Measurements from ENCODE around the gene SMARCC2.

SMARCC2 gene

DNA sequence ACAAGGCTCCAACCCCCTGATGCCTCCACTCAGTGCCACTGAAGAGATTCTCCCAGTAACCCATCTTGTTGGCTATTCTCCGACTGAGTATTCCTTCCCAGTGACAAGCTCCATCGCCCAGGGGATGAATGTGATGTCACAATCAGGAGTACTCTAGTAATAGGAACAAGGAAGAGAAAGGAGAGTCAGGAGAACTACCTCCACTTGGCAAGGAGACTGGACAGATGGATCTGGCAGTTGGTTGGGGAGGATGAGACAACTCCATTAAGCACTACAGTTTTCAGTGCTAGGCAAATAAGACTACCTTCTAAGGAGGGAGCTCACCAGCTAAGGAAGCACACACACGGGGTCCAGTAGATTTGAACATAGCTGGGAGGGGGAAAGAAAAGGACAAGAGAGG is 27.2 kb upstream of the SMARCC2 start:
- TF ChIP-seq POLR2AphosphoS5 (IDR thresholded peaks at IDR 0.05; ENCODE audit: low read depth, low read length) (no peak), SIN3A (IDR thresholded peaks at IDR 0.05; ENCODE audit: borderline replicate concordance, insufficient read depth, low read length) (no peak), FOXP2 (optimal IDR thresholded peaks at IDR 0.05; ENCODE audit: borderline replicate concordance, extremely low read depth, extremely low read length, insufficient read depth) (no peak), REST (IDR thresholded peaks at IDR 0.05; ENCODE audit: insufficient read depth in 1 of 2, low read depth in 2 of 2, low read length in 2 of 2) (no peak), TAF1 (IDR thresholded peaks at IDR 0.05; ENCODE audit: borderline replicate concordance, insufficient read depth, low read length) (no peak)

GRCh38 chr12:56213878-56214277 is 24.6 kb upstream of the SMARCC2 start:
- TF ChIP-seq REST (IDR thresholded peaks at IDR 0.05; ENCODE audit: insufficient read depth in 1 of 2, low read depth in 2 of 2, low read length in 2 of 2) = no peak
- TF ChIP-seq FOXP2 (optimal IDR thresholded peaks at IDR 0.05; ENCODE audit: borderline replicate concordance, extremely low read depth, extremely low read length, insufficient read depth) = no peak
- TF ChIP-seq TAF1 (IDR thresholded peaks at IDR 0.05; ENCODE audit: borderline replicate concordance, insufficient read depth, low read length) = no peak
- TF ChIP-seq POLR2AphosphoS5 (IDR thresholded peaks at IDR 0.05; ENCODE audit: low read depth, low read length) = no peak
- TF ChIP-seq SIN3A (IDR thresholded peaks at IDR 0.05; ENCODE audit: borderline replicate concordance, insufficient read depth, low read length) = no peak

DNA sequence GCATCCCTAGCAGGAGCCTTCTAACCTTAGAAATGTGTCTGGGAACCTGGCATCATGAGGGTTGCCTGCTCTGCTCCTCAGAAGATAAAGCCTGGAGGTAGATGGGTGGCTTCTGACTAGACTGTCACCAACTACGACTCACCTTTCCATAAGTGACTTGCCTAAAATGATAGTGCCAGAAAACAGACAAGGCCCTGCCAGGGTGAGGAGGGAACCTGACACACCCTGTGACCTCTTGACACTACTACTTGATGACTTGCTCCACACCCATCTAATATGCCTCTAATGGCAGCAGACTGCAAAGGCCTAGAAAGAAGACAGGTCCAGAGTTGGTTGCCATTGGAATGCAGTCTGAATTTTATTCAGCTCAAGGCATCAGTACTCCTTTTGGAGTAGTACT is 23.1 kb upstream of the SMARCC2 start:
- TF ChIP-seq FOXP2 (optimal IDR thresholded peaks at IDR 0.05; ENCODE audit: borderline replicate concordance, extremely low read depth, extremely low read length, insufficient read depth) = no peak
- no peak for TF ChIP-seq POLR2AphosphoS5 (IDR thresholded peaks at IDR 0.05; ENCODE audit: low read depth, low read length)
- no peak for TF ChIP-seq TAF1 (IDR thresholded peaks at IDR 0.05; ENCODE audit: borderline replicate concordance, insufficient read depth, low read length)
- no peak for TF ChIP-seq REST (IDR thresholded peaks at IDR 0.05; ENCODE audit: insufficient read depth in 1 of 2, low read depth in 2 of 2, low read length in 2 of 2)
- TF ChIP-seq SIN3A (IDR thresholded peaks at IDR 0.05; ENCODE audit: borderline replicate concordance, insufficient read depth, low read length) = no peak

GRCh38 chr12:56208006-56208405 is 18.7 kb upstream of the SMARCC2 start:
- TF ChIP-seq REST (IDR thresholded peaks at IDR 0.05; ENCODE audit: insufficient read depth in 1 of 2, low read depth in 2 of 2, low read length in 2 of 2) (no peak), POLR2AphosphoS5 (IDR thresholded peaks at IDR 0.05; ENCODE audit: low read depth, low read length) (no peak), TAF1 (IDR thresholded peaks at IDR 0.05; ENCODE audit: borderline replicate concordance, insufficient read depth, low read length) (no peak), SIN3A (IDR thresholded peaks at IDR 0.05; ENCODE audit: borderline replicate concordance, insufficient read depth, low read length) (no peak), FOXP2 (optimal IDR thresholded peaks at IDR 0.05; ENCODE audit: borderline replicate concordance, extremely low read depth, extremely low read length, insufficient read depth) (no peak)
